Sigmoid colon (tissue), 3 donors: ENCODE measurements around the gene FKBP1B.

Experiments
- CTCF ChIP-seq, 4 experiments: fragments of 450-650 bp in 3 of 4; fragments of 200-600 bp in 1 of 4; IDR thresholded peaks; one replicate each; pipeline ENCODE4 v1.5.1; 2016 to 2019; ENCODE audit warnings: antibody characterized with exemption in 4 of 4, mild to moderate bottlenecking in 3 of 4, moderate library complexity in 2 of 4
- POLR2A ChIP-seq, 2 donors: fragments of 450-650 bp; IDR thresholded peaks; one replicate each; pipeline ENCODE4 v1.6.1; 2016; ENCODE audit warnings: antibody characterized with exemption in 2 of 2, mild to moderate bottlenecking in 2 of 2, moderate library complexity in 2 of 2

GRCh38 chr2:24111407-24111901 lies 61.9 kb downstream of the FKBP1B start:
- TF ChIP-seq POLR2A (IDR thresholded peaks at IDR 0.05) (no peak), CTCF (IDR thresholded peaks at IDR 0.05) (no peak)
